Measurements from ENCODE around the gene BFSP1. TPM values are rescaled to one million over a fixed set of nuclear protein-coding genes. Genes with fewer than 3 reads are reported as not detected.

The BFSP1 gene
- total and polyA plus RNA-seq, 2 donors (not counting 3 experiments of a cell fraction or from before 2014, with no cell fraction given): 3.1 to 5.2 TPM

DNA sequence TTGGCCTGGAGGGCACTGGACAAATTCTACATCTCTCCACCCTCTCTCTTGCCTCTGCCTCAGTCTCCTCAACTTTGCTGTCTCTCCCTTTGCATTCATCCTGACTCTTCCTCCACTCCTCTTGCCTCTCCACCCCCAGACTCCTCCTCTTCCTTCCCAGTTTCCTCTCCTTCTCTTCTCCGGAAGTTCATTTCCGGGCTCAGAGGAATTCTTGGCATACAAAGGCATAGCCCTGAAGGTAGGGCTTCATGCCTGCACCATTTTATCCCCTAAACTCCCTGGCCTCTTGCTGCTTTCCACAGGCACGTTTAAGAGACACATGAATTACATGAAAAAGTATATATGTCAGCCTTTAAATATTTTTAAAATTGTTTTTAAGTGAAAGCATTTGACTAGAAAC lies 10.6 kb downstream of the BFSP1 start:
- Histone ChIP-seq H3K9me3 (replicated peaks; ENCODE audit: control insufficient read depth, insufficient read depth, low read length) (no peaks in the 10 kb centered on the region), H3K79me2 (ENCODE audit: control insufficient read depth, insufficient read depth, low read length) (no peaks in the 10 kb centered on the region), H3K4me3 (replicated peaks in 1 of 3; ENCODE audit: insufficient read depth in 1 of 3, low read depth in 1 of 3, low read length in 3 of 3) (no peak overlapping the region), H3K27me3 (ENCODE audit: control insufficient read depth in 2 of 2, insufficient read depth in 2 of 2, low read length in 2 of 2) (no peaks in the 10 kb centered on the region), H4K20me1 (replicated peaks; ENCODE audit: control insufficient read depth, extremely low read depth, insufficient read depth, low read length) (no peaks in the 10 kb centered on the region), H3K36me3 (ENCODE audit: control insufficient read depth in 2 of 2, extremely low read depth in 1 of 2, insufficient read depth in 2 of 2, low read length in 2 of 2) (no peaks in the 10 kb centered on the region), H3K27ac (ENCODE audit: insufficient read depth, low read depth, low read length) (no peak overlapping the region), H3K9ac (replicated peaks; ENCODE audit: extremely low read depth, insufficient read depth, low read length) (no peak overlapping the region), H2AFZ (ENCODE audit: low read depth, low read length) (peak overlapping the region; percentile 77), H3K4me1 (ENCODE audit: control insufficient read depth, extremely low read depth, insufficient read depth, low read length) (peaks cover 21% of the 10 kb centered on the region), H3K9me1 (replicated peaks; ENCODE audit: control insufficient read depth, extremely low read depth, insufficient read depth, low read length) (no peaks in the 10 kb centered on the region), H3K4me2 (ENCODE audit: insufficient read depth, low read length) (peak overlapping the region; percentile 79)
- intact Hi-C loops (cut with micrococcal nuclease): loop anchor here (1.0 kb wide), 1 partner anchor 11 kb away; the partner anchor contains the start of gene BFSP1
- dilution Hi-C loops (cut with MboI; ENCODE audit: extremely low pct_ligation_motif_present, low sequenced_read_pairs): no loop called here
- FAIRE-seq (peak; percentile 97), DNase-seq (ENCODE audit: low read depth, low spot score) (peak; percentile 53)
- ChIA-PET CTCF (interaction anchor here (1.3 to 2.3 kb wide), 2 partner anchors 10 to 15 kb away, joined by 8 read pairs; partner anchors contain the start of gene BFSP1), POLR2A (interaction anchor here (0.6 to 0.7 kb wide), 2 partner anchors 9 to 496 kb away, joined by 3 read pairs; no protein-coding TSS in a partner anchor)
- BruUV-seq (replicated peaks): no TSS peak
- peak; percentile 55 for TF ChIP-seq POLR2AphosphoS5 (IDR thresholded peaks at IDR 0.05; ENCODE audit: insufficient read depth, low read depth, low read length)
- TF ChIP-seq, protein P1, sequence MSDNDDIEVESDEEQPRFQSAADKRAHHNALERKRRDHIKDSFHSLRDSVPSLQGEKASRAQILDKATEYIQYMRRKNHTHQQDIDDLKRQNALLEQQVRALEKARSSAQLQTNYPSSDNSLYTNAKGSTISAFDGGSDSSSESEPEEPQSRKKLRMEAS (IDR thresholded peaks at IDR 0.05; ENCODE audit: insufficient read depth, insufficient read length): no peak
- TF ChIP-seq, protein P2, sequence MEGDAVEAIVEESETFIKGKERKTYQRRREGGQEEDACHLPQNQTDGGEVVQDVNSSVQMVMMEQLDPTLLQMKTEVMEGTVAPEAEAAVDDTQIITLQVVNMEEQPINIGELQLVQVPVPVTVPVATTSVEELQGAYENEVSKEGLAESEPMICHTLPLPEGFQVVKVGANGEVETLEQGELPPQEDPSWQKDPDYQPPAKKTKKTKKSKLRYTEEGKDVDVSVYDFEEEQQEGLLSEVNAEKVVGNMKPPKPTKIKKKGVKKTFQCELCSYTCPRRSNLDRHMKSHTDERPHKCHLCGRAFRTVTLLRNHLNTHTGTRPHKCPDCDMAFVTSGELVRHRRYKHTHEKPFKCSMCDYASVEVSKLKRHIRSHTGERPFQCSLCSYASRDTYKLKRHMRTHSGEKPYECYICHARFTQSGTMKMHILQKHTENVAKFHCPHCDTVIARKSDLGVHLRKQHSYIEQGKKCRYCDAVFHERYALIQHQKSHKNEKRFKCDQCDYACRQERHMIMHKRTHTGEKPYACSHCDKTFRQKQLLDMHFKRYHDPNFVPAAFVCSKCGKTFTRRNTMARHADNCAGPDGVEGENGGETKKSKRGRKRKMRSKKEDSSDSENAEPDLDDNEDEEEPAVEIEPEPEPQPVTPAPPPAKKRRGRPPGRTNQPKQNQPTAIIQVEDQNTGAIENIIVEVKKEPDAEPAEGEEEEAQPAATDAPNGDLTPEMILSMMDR (IDR thresholded peaks at IDR 0.05; ENCODE audit: extremely low read depth in 1 of 2, insufficient read depth in 1 of 2, low read depth in 1 of 2, low read length in 2 of 2): no peak
- TF ChIP-seq JUN (IDR thresholded peaks at IDR 0.05; ENCODE audit: borderline replicate concordance, insufficient read depth, insufficient read length, low read depth): no peak
- TF ChIP-seq FOS (IDR thresholded peaks at IDR 0.05; ENCODE audit: borderline replicate concordance, insufficient read depth, low read length): no peak
- no peak for TF ChIP-seq POLR2A (IDR thresholded peaks at IDR 0.05; ENCODE audit: low read depth, low read length)
- TF ChIP-seq EZH2 (IDR thresholded peaks at IDR 0.05; ENCODE audit: borderline replicate concordance, low read depth, low read length, severe bottlenecking): no peak

Data from endothelial cell of umbilical vein (primary cell).